Endodermal cell (in vitro differentiated cells): Measurements from ENCODE around the gene CDH4. TPM values are rescaled to one million over a fixed set of nuclear protein-coding genes. Genes with fewer than 3 reads are reported as not detected.
"Not testable (repeated sequence)": the region's sequence is repeated elsewhere in the genome, so short reads cannot be mapped to it uniquely, and the experiment has no call there.

Experiments
- DNase-seq: peaks from one replicate; pipeline ENCODE4 v3.0.0-alpha.2; 2017
- H3K27ac ChIP-seq: 2 replicates; pipeline ENCODE4 v1.5.1; 2013; ENCODE audit warnings: mild to moderate bottlenecking, low read depth, low read length, moderate library complexity
- H3K27me3 ChIP-seq: 2 replicates; pipeline ENCODE4 v1.6.1; 2013; ENCODE audit warnings: mild to moderate bottlenecking, low read length, moderate library complexity; ENCODE audit not compliant: insufficient read depth, control insufficient read depth, poor library complexity, severe bottlenecking
- H3K36me3 ChIP-seq: 2 replicates; pipeline ENCODE4 v1.7.0; 2013; ENCODE audit warnings: mild to moderate bottlenecking, low read length, moderate library complexity; ENCODE audit not compliant: control insufficient read depth, insufficient read depth
- H3K4me1 ChIP-seq: one replicate; pipeline ENCODE4 v1.7.0; 2013; ENCODE audit warnings: low read length; ENCODE audit not compliant: control insufficient read depth, insufficient read depth
- H3K4me3 ChIP-seq: 2 replicates; pipeline ENCODE4 v1.5.1; 2013; ENCODE audit warnings: mild to moderate bottlenecking, low read length, moderate library complexity
- H3K9ac ChIP-seq: 2 replicates; pipeline ENCODE4 v1.6.1; 2013; ENCODE audit warnings: mild to moderate bottlenecking, low read length, moderate library complexity; ENCODE audit not compliant: poor library complexity, severe bottlenecking; ENCODE audit errors: extremely low read depth
- H3K9me3 ChIP-seq: 2 replicates; pipeline ENCODE4 v1.6.1; 2013; ENCODE audit warnings: mild to moderate bottlenecking, low read length, moderate library complexity; ENCODE audit not compliant: control insufficient read depth
- H3K27ac Mint-ChIP-seq: 2 replicates; pipeline ENCODE4 v1.8.0; 2020; ENCODE audit warnings: mixed read lengths
- H3K27me3 Mint-ChIP-seq: 2 replicates; pipeline ENCODE4 v1.8.0; 2021; ENCODE audit warnings: mild to moderate bottlenecking, mixed read lengths; ENCODE audit not compliant: insufficient read depth
- H3K36me3 Mint-ChIP-seq: 2 replicates; pipeline ENCODE4 v1.8.0; 2020; ENCODE audit warnings: low read depth, mixed read lengths
- H3K4me1 Mint-ChIP-seq: 2 replicates; pipeline ENCODE4 v1.8.0; 2020; ENCODE audit warnings: mixed read lengths
- H3K4me3 Mint-ChIP-seq: 2 replicates; pipeline ENCODE4 v1.8.0; 2020; ENCODE audit warnings: mild to moderate bottlenecking, moderate library complexity, mixed read lengths
- H3K9me3 Mint-ChIP-seq: 2 replicates; pipeline ENCODE4 v1.8.0; 2020; ENCODE audit warnings: mild to moderate bottlenecking, mixed read lengths
- WGBS, 2 experiments: methylation state at CpG; one replicate each; pipeline versions ENCODE4 v1.1.5 to v1.1.7; 2013; ENCODE audit warnings: missing lambda C conversion rate in 2 of 2, mixed read lengths in 1 of 2; ENCODE audit not compliant: insufficient coverage in 1 of 2, insufficient read length in 1 of 2; 5-methylcytosine and 5-hydroxymethylcytosine counted together
- total RNA-seq, 2 donors: library from RNA; stranded (reverse); fragmentation: NEBNext Ultra II Directional in 1 of 2; extraction: Animal tissue kit (Norgen Biotek cat#: 25700) in 1 of 2; gene quantifications; 2 replicates in 1 of 2; 3 replicates in 1 of 2; pipeline ENCODE4 v1.2.1, GENCODE V29; 2021
- TF ChIP-seq, protein P1 (sequence below): fragments of 200-600 bp; sonication (generic); conservative IDR thresholded peaks from 2 replicates; pipeline ENCODE4 v1.5.0; 2021; ENCODE audit warnings: antibody characterized with exemption, mild to moderate bottlenecking

The CDH4 gene
- total RNA-seq, 2 donors from 2014 or later: 1.8 to 5.8 TPM

DNA sequence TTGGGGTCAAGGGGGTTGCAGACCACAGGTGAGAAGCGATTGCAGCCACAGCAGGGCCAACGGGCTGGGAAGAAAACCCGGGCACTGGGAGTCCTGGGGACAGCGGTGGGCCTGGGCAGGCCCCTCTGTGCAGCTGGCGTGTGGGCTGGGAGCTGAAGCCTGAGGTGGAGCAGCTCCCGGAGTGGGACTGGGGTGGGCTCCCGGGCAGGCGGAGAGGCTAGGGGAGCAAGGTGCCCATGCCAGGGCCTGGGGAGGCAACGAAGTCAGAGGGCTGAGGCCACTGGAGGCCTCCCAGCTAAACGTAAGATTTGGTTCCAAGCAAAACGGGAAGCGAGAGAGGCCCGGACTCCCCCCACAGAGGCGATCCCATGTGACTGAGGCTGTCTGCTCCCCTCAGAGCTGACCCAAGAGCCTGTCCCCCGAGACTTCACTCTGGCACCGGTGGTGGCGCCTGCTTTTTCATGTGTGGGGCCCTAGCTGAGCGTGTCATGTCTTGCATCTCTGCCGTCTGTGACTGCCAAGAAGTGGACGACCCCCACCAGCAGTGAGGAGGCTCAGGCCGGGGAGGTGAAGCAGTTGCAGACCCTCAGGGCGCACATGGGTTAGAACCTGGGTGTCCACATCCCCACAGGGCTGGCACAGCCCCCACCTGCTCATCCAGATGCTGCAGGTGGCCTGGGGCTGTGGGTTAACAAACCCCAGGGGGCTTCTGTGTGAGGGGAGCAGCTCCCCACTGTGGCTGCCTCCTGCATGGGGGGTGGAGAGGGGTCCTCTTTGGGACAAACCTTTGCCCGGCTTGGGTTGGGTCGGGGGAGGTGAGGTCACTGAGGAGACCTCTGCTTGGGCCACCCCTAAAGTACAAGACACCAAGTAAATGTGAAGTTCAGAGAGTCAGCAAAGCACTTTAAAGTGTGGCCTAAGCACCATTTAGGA lies 601.3 kb downstream of the CDH4 start:
- H3K4me1 Mint-ChIP-seq: no peaks in the 10 kb centered on the region
- H3K27ac Mint-ChIP-seq: no peak overlapping the region
- peaks cover 5% of the 10 kb centered on the region for H3K27me3 Mint-ChIP-seq
- no peaks in the 10 kb centered on the region for H3K36me3 Mint-ChIP-seq
- no peak for DNase-seq
- no peak overlapping the region for H3K4me3 ChIP-seq
- no peak overlapping the region for H3K4me3 Mint-ChIP-seq
- H3K9ac ChIP-seq: no peak overlapping the region
- H3K27me3 ChIP-seq: no peaks in the 10 kb centered on the region
- no peaks in the 10 kb centered on the region for H3K4me1 ChIP-seq
- no peaks in the 10 kb centered on the region for H3K36me3 ChIP-seq
- TF ChIP-seq, protein P1, sequence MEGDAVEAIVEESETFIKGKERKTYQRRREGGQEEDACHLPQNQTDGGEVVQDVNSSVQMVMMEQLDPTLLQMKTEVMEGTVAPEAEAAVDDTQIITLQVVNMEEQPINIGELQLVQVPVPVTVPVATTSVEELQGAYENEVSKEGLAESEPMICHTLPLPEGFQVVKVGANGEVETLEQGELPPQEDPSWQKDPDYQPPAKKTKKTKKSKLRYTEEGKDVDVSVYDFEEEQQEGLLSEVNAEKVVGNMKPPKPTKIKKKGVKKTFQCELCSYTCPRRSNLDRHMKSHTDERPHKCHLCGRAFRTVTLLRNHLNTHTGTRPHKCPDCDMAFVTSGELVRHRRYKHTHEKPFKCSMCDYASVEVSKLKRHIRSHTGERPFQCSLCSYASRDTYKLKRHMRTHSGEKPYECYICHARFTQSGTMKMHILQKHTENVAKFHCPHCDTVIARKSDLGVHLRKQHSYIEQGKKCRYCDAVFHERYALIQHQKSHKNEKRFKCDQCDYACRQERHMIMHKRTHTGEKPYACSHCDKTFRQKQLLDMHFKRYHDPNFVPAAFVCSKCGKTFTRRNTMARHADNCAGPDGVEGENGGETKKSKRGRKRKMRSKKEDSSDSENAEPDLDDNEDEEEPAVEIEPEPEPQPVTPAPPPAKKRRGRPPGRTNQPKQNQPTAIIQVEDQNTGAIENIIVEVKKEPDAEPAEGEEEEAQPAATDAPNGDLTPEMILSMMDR: no peak
- H3K27ac ChIP-seq: no peak overlapping the region
- H3K9me3 ChIP-seq: no peaks in the 10 kb centered on the region
- peaks cover 3% of the 10 kb centered on the region for H3K9me3 Mint-ChIP-seq
- WGBS, 2 experiments: 92 to 97% methylated on average over 13 to 24 of the region's 24 CpGs

DNA sequence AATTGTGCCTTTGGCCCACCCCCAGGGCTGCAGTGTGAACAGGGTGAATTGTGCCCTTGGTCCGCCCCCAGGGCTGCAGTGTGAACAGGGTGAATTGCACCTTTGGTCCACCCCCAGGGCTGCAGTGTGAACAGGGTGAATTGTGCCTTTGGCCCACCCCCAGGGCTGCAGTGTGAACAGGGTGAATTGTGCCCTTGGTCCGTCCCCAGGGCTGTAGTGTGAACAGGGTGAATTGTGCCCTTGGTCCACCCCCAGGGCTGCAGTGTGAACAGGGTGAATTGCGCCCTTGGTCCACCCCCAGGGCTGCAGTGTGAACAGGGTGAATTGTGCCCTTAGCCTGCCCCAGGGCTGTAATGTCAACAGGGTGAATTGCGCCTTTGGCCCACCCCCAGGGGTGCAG lies 602.5 kb downstream of the CDH4 start:
- not testable (repeated sequence) for H3K4me1 ChIP-seq, H3K4me3 Mint-ChIP-seq, H3K4me3 ChIP-seq, H3K9ac ChIP-seq, H3K36me3 ChIP-seq, H3K4me1 Mint-ChIP-seq, H3K9me3 ChIP-seq, H3K27ac ChIP-seq, H3K27ac Mint-ChIP-seq, H3K27me3 Mint-ChIP-seq, H3K27me3 ChIP-seq, H3K9me3 Mint-ChIP-seq, DNase-seq, H3K36me3 Mint-ChIP-seq
- 83 to 100% methylated on average over 1 to 4 of the region's 4 CpGs for WGBS, 2 experiments

DNA sequence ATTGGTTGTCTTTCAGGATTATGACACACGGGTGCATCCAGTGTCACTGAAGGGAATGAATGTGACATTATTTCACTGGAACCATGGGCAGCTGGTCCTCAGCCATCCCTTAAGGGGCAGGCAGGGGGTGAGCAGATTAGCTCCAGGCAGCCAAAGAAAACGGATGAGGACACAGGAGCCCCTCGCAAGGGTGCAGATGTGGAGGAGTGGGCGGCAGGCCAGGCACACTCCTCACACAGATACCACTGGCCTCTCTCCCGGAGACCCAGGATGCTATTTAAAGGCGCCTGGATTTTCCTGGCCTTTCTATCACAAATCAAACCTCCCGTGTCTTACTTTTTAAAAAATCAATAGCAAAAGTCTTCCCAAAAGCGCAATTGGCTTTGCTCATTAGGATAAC lies 603.2 kb downstream of the CDH4 start:
- peaks cover 2% of the 10 kb centered on the region for H3K9me3 Mint-ChIP-seq
- Histone ChIP-seq H3K9ac (no peak overlapping the region), H3K9me3 (no peaks in the 10 kb centered on the region), H3K36me3 (no peaks in the 10 kb centered on the region), H3K4me1 (no peaks in the 10 kb centered on the region), H3K27me3 (no peaks in the 10 kb centered on the region), H3K27ac (no peak overlapping the region), H3K4me3 (no peak overlapping the region)
- H3K4me1 Mint-ChIP-seq: no peaks in the 10 kb centered on the region
- H3K27ac Mint-ChIP-seq: no peak overlapping the region
- no peaks in the 10 kb centered on the region for H3K36me3 Mint-ChIP-seq
- DNase-seq: no peak
- no peak overlapping the region for H3K4me3 Mint-ChIP-seq
- TF ChIP-seq, protein P1: no peak
- H3K27me3 Mint-ChIP-seq: peaks cover 2% of the 10 kb centered on the region
- 87 to 94% methylated on average over 6 to 8 of the region's 8 CpGs for WGBS, 2 experiments
